Effector memory CD4-positive, alpha-beta T cell (primary cell): ENCODE measurements around the gene OPN5.

Experiments used
- DNase-seq, 3 donors: peaks; one replicate each; pipeline ENCODE4 v3.0.0-alpha.2; 2020
- H3K27ac ChIP-seq: 2 replicates; pipeline ENCODE4 v1.7.0; 2013; ENCODE audit warnings: mild to moderate bottlenecking, low read length, moderate library complexity; ENCODE audit not compliant: insufficient read depth, poor library complexity, severe bottlenecking
- H3K27me3 ChIP-seq: replicated peaks from 2 replicates; pipeline ENCODE4 v1.7.0; 2013; ENCODE audit warnings: mild to moderate bottlenecking, low read length; ENCODE audit not compliant: insufficient read depth, control insufficient read depth, poor library complexity, severe bottlenecking
- H3K36me3 ChIP-seq: 2 replicates; pipeline ENCODE4 v1.7.0; 2013; ENCODE audit warnings: mild to moderate bottlenecking, low read length, moderate library complexity; ENCODE audit not compliant: control insufficient read depth, insufficient read depth
- H3K4me1 ChIP-seq: 2 replicates; pipeline ENCODE4 v1.7.0; 2013; ENCODE audit warnings: low read length, mild to moderate bottlenecking; ENCODE audit not compliant: control insufficient read depth, insufficient read depth, poor library complexity, severe bottlenecking
- H3K4me3 ChIP-seq: 2 replicates; pipeline ENCODE4 v1.7.0; 2013; ENCODE audit warnings: low read length, low read depth, mild to moderate bottlenecking; ENCODE audit not compliant: insufficient read depth, poor library complexity, severe bottlenecking
- H3K9me3 ChIP-seq: 2 replicates; pipeline ENCODE4 v1.7.0; 2013; ENCODE audit warnings: mild to moderate bottlenecking, low read length, moderate library complexity; ENCODE audit not compliant: control insufficient read depth

OPN5 gene

GRCh38 chr6:47787620-47788497, 6.0 kb downstream of the OPN5 start:
- H3K27me3 ChIP-seq = peaks cover 4% of the 10 kb centered on the region
- no peaks in the 10 kb centered on the region for H3K9me3 ChIP-seq
- no peaks in the 10 kb centered on the region for H3K4me1 ChIP-seq
- no peaks in the 10 kb centered on the region for H3K36me3 ChIP-seq
- peak; percentile 9 to 24 (median 13) for DNase-seq
- H3K27ac ChIP-seq = no peak overlapping the region
- no peak overlapping the region for H3K4me3 ChIP-seq

GRCh38 chr6:47788498-47788884, 6.7 kb downstream of the OPN5 start:
- H3K36me3 ChIP-seq = no peaks in the 10 kb centered on the region
- no peak overlapping the region for H3K27ac ChIP-seq
- no peak overlapping the region for H3K4me3 ChIP-seq
- no peaks in the 10 kb centered on the region for H3K9me3 ChIP-seq
- no peak for DNase-seq
- no peaks in the 10 kb centered on the region for H3K4me1 ChIP-seq
- peaks cover 4% of the 10 kb centered on the region for H3K27me3 ChIP-seq

GRCh38 chr6:47789553-47789952, 7.7 kb downstream of the OPN5 start:
- no peak for DNase-seq
- Histone ChIP-seq H3K27me3 (peaks cover 4% of the 10 kb centered on the region), H3K9me3 (no peaks in the 10 kb centered on the region), H3K36me3 (no peaks in the 10 kb centered on the region), H3K4me1 (no peaks in the 10 kb centered on the region), H3K4me3 (no peak overlapping the region), H3K27ac (no peak overlapping the region)

GRCh38 chr6:47792216-47792733, 10.4 kb downstream of the OPN5 start:
- H3K9me3 ChIP-seq = no peaks in the 10 kb centered on the region
- H3K4me1 ChIP-seq = no peaks in the 10 kb centered on the region
- H3K27me3 ChIP-seq = peaks cover 4% of the 10 kb centered on the region
- no peak overlapping the region for H3K27ac ChIP-seq
- no peaks in the 10 kb centered on the region for H3K36me3 ChIP-seq
- no peak overlapping the region for H3K4me3 ChIP-seq
- no peak for DNase-seq

GRCh38 chr6:47794577-47795135, 12.8 kb downstream of the OPN5 start:
- no peaks in the 10 kb centered on the region for H3K9me3 ChIP-seq
- no peak overlapping the region for H3K27ac ChIP-seq
- H3K27me3 ChIP-seq = no peaks in the 10 kb centered on the region
- no peak overlapping the region for H3K4me3 ChIP-seq
- H3K36me3 ChIP-seq = no peaks in the 10 kb centered on the region
- no peak for DNase-seq
- no peaks in the 10 kb centered on the region for H3K4me1 ChIP-seq

GRCh38 chr6:47801984-47802383, 20.2 kb downstream of the OPN5 start:
- no peaks in the 10 kb centered on the region for H3K36me3 ChIP-seq
- H3K4me1 ChIP-seq = no peaks in the 10 kb centered on the region
- no peak overlapping the region for H3K27ac ChIP-seq
- H3K4me3 ChIP-seq = no peak overlapping the region
- no peaks in the 10 kb centered on the region for H3K27me3 ChIP-seq
- no peaks in the 10 kb centered on the region for H3K9me3 ChIP-seq
- no peak for DNase-seq

GRCh38 chr6:47804821-47805220, 23.0 kb downstream of the OPN5 start:
- Histone ChIP-seq H3K4me3 (no peak overlapping the region), H3K36me3 (no peaks in the 10 kb centered on the region)
- DNase-seq = no peak

GRCh38 chr6:47809873-47810272, 28.0 kb downstream of the OPN5 start:
- Histone ChIP-seq H3K27ac (no peak overlapping the region), H3K36me3 (no peaks in the 10 kb centered on the region), H3K27me3 (no peaks in the 10 kb centered on the region), H3K4me3 (no peak overlapping the region), H3K4me1 (no peaks in the 10 kb centered on the region), H3K9me3 (no peaks in the 10 kb centered on the region)
- no peak for DNase-seq

More at GRCh38 chr6:47804821-47805220, 23.0 kb downstream of the OPN5 start:
- Histone ChIP-seq H3K27me3 (no peaks in the 10 kb centered on the region), H3K27ac (no peak overlapping the region), H3K9me3 (no peaks in the 10 kb centered on the region), H3K4me1 (no peaks in the 10 kb centered on the region)

- no peak overlapping the region for H3K27ac ChIP-seq
Observed at GRCh38 chr6:47810885-47811284, 29.1 kb downstream of the OPN5 start.

GRCh38 chr6:47811443-47811842, 29.6 kb downstream of the OPN5 start:
- no peaks in the 10 kb centered on the region for H3K4me1 ChIP-seq
- no peaks in the 10 kb centered on the region for H3K27me3 ChIP-seq
- no peaks in the 10 kb centered on the region for H3K36me3 ChIP-seq
- no peak overlapping the region for H3K27ac ChIP-seq
- no peak overlapping the region for H3K4me3 ChIP-seq
- H3K9me3 ChIP-seq = no peaks in the 10 kb centered on the region
- no peak for DNase-seq

More at GRCh38 chr6:47810885-47811284, 29.1 kb downstream of the OPN5 start:
- no peaks in the 10 kb centered on the region for H3K9me3 ChIP-seq
- H3K4me3 ChIP-seq = no peak overlapping the region
- no peaks in the 10 kb centered on the region for H3K36me3 ChIP-seq
- no peaks in the 10 kb centered on the region for H3K4me1 ChIP-seq
- no peak for DNase-seq
- H3K27me3 ChIP-seq = no peaks in the 10 kb centered on the region
